HG02610 (cell line): ENCODE measurements around the gene TECTA.
"Not testable (repeated sequence)": the region's sequence is repeated elsewhere in the genome, so short reads cannot be mapped to it uniquely, and the experiment has no call there.

Experiments
- ATAC-seq: cut with Tn5 transposase; IDR thresholded peaks from one replicate; pipeline ENCODE4 v1.9.1; 2021; ENCODE audit warnings: mild to moderate bottlenecking, moderate library complexity; ENCODE audit not compliant: unreplicated experiment

Gene TECTA

DNA sequence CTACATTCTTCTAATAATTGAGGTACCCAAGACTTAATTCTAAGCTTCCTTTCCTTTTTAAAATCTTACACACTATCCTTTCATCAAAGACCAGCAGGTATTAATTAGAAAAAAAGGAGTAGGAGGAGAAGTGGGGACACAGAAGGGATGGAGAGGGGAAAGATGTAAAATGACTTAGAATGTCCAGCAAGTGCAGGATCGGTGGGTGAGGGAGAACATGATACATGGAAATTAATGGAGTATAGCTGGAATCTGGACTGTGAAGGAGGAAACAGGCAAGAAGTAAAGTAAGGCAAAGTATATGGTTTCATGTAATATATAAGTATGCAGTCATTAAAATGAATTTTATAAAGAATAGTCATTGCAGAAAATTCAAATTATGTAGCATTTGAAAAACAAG, 127.8 kb downstream of the TECTA start:
- no peak for ATAC-seq

DNA sequence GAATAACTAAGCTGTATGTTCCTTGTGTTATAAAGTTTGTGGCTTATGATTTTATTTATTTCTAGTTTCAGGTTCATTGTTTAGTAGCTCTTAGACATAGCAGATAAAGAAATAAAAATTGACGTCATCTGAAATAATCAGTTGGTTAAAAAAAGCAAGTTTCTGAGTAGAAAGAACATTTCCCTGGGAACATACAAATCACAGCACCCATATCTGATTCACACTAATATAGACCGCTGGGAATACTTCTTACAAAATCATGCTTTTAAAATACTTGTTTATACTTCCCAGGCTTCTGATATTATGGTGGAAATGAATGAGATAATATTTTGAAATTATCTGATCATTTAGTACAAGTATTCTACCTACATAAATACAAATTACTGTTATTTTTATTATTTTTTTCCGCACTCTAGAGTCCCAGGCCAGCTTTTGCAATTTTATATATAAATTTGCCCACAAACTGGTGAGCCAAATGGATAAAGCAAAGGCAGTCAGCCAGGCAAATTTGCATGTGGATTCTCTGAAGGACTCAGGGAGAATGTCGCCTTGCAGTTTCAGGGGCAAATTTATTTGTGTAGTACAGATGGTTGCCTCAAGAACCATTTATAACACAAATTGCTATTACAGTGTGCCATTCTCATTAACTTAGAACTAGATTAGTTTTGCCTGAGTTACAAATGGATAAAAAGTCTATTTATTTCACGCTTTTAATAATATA, 128.6 kb downstream of the TECTA start:
- no peak for ATAC-seq

DNA sequence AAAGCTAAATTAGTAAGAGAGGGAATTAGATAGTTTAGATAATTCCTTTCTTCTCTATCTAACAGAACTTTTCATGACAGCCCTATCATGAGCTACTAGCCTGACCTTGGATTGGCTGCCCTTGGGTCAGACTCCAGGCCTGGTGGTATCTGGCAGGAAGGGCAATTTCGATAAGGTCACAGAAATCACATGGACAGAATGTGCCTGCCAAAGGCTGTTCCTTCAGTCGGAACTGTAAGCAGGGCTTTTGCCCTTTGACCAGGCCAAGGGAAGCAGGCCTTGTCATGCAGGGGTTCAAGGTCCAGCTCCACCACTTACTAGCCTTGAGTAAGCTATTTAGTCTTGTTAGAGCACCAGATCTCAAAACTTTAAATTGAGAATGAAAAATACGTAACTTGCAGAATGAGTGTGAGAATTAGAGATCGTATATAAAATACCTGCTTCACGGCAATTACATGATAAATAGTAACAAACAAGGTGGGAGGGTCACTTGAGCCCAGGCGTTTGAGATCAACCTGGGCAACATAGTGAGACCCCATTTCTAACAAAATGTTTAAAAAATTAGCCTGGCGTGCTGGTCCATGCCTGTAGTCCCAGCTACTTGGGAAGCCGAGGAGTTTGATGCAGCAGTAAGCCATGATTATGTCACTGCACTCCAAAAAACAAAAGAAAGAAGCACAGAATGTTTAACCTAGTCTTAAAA, 130.7 kb downstream of the TECTA start:
- no peak for ATAC-seq

DNA sequence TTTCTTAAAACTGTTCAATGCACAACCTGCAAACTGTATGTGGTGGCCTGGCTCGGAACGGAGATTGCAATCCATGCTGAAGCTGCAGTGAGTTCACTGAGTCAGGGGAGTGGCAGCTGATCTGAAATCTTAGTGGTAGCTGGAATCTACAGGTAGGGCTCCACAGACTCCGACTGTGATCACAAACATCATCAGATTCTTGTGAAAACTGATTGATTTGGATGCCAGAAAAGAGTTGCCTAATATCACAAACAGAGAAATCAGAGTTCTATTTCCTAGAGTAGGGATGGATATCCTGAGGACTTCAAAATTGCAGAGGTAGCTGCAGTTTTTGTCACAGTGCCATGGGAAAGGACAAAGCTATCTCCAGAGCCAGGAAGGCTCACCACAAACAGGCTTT, 134.0 kb downstream of the TECTA start:
- no peak for ATAC-seq

DNA sequence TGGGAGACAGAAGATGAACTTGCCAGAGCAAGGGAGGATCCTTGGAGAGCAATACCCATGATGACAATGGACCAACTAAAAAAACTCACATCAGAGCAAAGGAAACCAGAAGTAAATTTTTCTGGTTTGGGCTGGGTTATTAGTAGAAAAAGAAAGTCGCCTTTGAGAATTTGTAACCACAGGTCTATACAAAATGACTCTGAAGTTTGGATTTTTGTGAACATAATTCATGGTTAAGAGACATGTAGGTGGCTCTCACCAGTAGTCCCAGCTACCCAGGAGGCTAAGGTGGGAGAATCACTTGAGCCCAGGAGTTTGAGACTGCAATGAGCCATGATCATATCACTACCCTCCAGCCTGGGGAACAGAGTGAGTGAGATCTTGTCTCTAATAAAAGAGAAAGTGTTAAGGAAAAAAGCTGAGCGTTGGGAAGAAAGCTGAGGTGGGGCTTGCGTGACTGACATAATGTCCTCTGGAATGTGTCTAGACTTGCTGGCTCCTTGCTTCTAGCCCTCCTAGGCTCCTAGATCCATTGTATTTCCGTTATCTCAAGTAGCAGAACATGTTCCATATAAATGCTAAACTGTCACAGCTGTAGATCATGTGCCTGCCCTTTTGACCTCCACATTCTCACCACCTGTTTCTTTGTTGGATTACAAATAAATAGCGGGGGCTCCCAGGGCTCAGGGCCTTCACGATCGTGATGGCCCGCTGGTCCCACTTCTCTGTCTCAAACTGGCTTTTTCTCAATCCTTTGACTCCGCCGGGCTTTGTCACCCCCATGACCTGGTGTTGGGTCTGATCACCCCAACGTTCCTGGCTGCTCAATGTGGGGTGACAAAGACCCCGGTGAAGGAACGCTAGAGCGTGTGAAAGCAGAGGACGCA, 135.3 kb downstream of the TECTA start:
- ATAC-seq, result peak; percentile 88

DNA sequence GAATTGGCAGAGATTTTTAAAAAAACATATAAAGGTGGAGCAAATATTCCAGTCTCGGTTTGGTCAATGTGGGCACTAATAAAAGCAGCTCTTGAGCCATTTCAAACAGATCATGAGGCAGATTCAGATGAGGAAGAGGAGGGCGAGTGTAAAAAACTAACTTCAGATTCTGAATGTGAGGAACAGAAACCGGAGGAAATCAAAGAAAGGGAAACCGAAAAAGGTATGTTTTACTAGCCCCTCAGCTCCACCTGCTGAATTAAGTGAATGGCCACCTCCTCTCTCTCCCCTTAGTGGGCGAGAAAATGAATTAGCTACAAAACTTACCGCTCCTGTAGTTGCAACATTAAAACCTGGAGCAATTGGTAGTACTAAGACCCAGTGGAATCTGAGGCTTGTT, 136.2 kb downstream of the TECTA start:
- not testable (repeated sequence) for ATAC-seq

DNA sequence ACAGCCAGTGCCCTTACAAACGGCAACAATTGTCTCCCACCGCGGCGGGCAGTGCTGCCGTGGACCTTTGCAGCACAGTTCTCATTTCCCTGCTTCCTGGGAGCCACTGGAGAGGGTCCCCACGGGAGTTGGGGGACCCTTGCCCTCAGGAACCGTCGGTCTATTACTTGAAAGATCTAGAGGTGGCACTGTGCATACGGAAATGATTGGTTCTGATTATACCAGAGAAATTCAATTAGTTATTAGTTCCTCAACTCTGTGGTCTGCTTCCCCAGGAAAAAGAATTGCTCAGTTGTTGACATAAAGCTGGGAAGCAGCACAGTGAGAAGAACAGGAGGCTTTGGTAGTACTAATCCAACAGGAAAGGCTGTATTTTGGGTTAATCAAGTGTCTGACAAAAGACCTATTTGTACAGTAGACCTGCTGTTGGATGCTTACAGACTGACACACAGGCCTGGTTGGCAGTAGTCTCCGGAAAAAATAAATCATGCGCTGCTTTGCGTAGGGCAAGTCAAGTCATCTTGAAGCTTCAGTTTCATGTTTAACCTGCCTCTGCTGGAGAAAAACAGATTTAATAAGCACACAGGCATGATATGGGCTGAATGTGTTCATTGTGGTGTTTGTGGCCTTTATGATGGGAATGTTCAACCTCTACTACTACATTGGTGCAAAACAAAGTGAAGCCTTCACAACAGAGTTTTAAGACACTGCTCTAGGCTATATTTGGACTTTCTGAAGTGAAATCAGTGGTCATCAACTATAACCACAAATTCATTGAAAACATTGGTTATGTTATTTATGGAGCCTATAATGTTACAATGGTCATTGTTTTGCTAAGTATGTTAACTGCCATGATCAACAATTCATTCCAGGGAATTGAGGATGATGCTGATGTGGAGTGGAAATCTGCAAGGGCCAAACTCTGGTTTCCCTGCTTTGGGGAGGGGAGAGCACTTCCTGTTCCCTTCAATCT, 136.9 kb downstream of the TECTA start:
- ATAC-seq, result no peak

DNA sequence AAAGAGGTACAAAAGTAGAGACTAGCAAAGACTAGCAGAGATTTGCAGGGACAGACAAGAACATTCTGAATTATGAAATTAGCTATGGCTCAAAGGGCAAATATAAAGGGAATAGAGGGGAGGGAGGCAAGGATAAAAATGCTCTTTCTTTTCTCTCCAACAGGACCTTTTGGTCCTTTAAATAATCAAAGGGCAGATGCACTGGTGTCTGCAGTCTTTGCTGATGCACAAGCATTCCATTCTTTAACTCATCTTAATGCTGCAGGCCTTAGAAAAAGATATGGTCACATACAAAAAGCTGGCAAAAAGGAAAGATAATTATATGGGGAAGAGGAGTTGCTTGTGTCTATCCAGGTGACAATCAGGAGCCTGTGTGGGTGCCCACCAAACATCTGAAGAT, 137.9 kb downstream of the TECTA start:
- ATAC-seq, result no peak

DNA sequence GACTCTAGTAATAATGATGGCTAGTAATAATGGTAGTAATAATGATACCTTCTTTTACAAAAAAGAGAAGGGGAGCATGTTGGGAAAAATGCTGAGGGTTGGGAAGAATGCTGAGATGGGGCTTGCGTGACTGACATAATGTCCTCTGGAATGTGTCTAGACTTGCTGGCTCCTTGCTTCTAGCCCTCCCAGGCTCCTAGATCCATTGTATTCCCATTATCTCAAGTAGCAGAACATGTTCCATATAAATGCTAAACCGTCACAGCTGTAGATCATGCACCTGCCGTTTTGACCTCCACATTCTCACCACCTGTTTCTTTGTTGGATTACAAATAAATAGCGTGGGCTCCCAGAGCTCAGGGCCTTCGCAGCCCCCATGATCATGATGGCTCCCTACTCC, 139.0 kb downstream of the TECTA start:
- not testable (repeated sequence) for ATAC-seq

DNA sequence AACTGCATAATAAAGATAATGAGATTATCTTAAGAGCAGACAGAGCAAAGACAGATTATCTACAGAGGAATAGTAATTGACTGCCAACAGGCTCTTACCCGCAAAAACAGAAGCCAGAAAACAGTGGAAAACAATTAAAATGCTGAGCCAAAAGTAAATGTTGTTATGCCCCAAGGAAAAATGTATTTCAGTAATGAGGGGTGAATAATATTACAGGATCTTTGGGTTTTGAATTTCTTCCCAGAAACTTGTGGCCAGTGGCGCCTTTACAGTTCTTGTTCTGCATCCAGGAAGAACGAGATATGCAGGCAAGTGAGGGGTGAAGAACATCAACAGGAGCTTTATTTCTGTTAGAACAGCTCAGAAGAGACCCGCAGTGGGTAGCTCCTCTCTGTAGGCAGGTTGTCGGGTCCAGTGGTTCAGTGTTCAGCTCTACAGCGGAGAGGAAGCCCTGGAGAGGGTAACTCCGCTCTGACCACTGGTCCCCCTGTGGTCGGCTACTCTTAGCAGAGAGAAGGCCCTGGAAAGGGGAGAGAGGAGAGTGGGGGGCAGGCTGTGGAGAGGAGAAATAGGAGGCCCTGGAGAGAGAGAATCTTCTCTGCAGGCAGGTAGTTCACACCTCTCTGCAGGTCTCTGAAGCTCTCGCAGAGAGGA, 139.7 kb downstream of the TECTA start:
- ATAC-seq, result no peak
